ENCODE data around the gene SLC6A20. TPM values are rescaled to one million over a fixed set of nuclear protein-coding genes. Genes with fewer than 3 reads are reported as not detected.
"Not testable (repeated sequence)": the region's sequence is repeated elsewhere in the genome, so short reads cannot be mapped to it uniquely, and the experiment has no call there.

Gene SLC6A20
- total RNA-seq, 1 donor from 2014 or later, result not detected

DNA sequence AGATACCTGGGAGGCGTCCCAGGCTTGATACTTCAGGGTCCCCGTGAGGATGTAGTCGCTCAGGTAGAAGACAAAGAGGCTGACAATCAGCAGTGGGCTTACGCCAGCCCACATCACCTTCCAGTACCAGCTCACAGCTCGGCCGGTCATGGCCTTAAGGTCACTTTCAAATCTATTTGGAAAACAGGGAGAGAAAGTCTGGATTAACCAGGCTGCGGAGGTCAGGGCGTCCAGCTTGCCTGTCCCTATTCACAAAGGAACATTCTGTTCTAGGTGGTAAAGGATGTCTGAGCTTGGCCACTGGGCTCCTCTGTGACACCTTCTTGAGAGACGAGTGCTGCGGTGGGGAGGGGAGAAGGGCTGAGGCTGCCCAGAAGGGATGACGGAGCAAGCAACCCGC is 36.5 kb downstream of the SLC6A20 start:
- Histone ChIP-seq H3F3A (ENCODE audit: low read depth) (no peaks in the 10 kb centered on the region), H3K4me2 (no peak overlapping the region), H3K27ac (no peak overlapping the region), H4K20me1 (ENCODE audit: low read depth) (no peaks in the 10 kb centered on the region), H3K4me3 (no peak overlapping the region), H2AFZ (replicated peaks) (no peak overlapping the region), H3K9ac (no peak overlapping the region), H3K4me1 (peaks cover 4% of the 10 kb centered on the region), H3K79me2 (ENCODE audit: low read depth) (no peaks in the 10 kb centered on the region), H3K27me3 (no peaks in the 10 kb centered on the region), H3K36me3 (no peaks in the 10 kb centered on the region), H3K9me3 (ENCODE audit: low read depth) (no peaks in the 10 kb centered on the region)
- no peak overlapping the region for H3K27ac Mint-ChIP-seq
- no peaks in the 10 kb centered on the region for H3K36me3 Mint-ChIP-seq
- H3K9me3 Mint-ChIP-seq, result no peaks in the 10 kb centered on the region
- no peak overlapping the region for H3K4me3 Mint-ChIP-seq
- H3K4me1 Mint-ChIP-seq, result peaks cover 4% of the 10 kb centered on the region
- H3K27me3 Mint-ChIP-seq (ENCODE audit: insufficient read depth, low read depth), result peaks cover 7% of the 10 kb centered on the region
- no peak for TF ChIP-seq EZH2phosphoT487 (IDR thresholded peaks at IDR 0.05)
- TF ChIP-seq, protein P1, sequence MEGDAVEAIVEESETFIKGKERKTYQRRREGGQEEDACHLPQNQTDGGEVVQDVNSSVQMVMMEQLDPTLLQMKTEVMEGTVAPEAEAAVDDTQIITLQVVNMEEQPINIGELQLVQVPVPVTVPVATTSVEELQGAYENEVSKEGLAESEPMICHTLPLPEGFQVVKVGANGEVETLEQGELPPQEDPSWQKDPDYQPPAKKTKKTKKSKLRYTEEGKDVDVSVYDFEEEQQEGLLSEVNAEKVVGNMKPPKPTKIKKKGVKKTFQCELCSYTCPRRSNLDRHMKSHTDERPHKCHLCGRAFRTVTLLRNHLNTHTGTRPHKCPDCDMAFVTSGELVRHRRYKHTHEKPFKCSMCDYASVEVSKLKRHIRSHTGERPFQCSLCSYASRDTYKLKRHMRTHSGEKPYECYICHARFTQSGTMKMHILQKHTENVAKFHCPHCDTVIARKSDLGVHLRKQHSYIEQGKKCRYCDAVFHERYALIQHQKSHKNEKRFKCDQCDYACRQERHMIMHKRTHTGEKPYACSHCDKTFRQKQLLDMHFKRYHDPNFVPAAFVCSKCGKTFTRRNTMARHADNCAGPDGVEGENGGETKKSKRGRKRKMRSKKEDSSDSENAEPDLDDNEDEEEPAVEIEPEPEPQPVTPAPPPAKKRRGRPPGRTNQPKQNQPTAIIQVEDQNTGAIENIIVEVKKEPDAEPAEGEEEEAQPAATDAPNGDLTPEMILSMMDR (IDR thresholded peaks at IDR 0.05), result no peak
- no peak for TF ChIP-seq EZH2 (IDR thresholded peaks at IDR 0.05)
- DNase-seq (ENCODE audit: low spot score), result no peak

GRCh38 chr3:45758871-45759270 is 37.5 kb downstream of the SLC6A20 start:
- TF ChIP-seq, protein P1 (IDR thresholded peaks at IDR 0.05), result no peak
- TF ChIP-seq EZH2 (IDR thresholded peaks at IDR 0.05) (no peak), EZH2phosphoT487 (IDR thresholded peaks at IDR 0.05) (no peak)
- H3K36me3 Mint-ChIP-seq, result no peaks in the 10 kb centered on the region
- H3K9me3 Mint-ChIP-seq, result no peaks in the 10 kb centered on the region
- Histone ChIP-seq H3F3A (ENCODE audit: low read depth) (no peaks in the 10 kb centered on the region), H3K79me2 (ENCODE audit: low read depth) (no peaks in the 10 kb centered on the region), H3K4me2 (no peak overlapping the region), H3K4me1 (peaks cover 4% of the 10 kb centered on the region), H3K27ac (no peak overlapping the region), H4K20me1 (ENCODE audit: low read depth) (no peaks in the 10 kb centered on the region), H3K4me3 (no peak overlapping the region), H2AFZ (replicated peaks) (no peak overlapping the region), H3K9ac (no peak overlapping the region), H3K27me3 (no peaks in the 10 kb centered on the region), H3K9me3 (ENCODE audit: low read depth) (no peaks in the 10 kb centered on the region), H3K36me3 (no peaks in the 10 kb centered on the region)
- no peak overlapping the region for H3K4me3 Mint-ChIP-seq
- H3K27me3 Mint-ChIP-seq (ENCODE audit: insufficient read depth, low read depth), result peaks cover 7% of the 10 kb centered on the region
- DNase-seq (ENCODE audit: low spot score), result no peak
- no peak overlapping the region for H3K27ac Mint-ChIP-seq
- peaks cover 4% of the 10 kb centered on the region for H3K4me1 Mint-ChIP-seq

GRCh38 chr3:45757141-45757540 is 39.2 kb downstream of the SLC6A20 start:
- H3K36me3 Mint-ChIP-seq; H3K9ac ChIP-seq; H2AFZ ChIP-seq (replicated peaks); H3K4me2 ChIP-seq; H3K4me1 ChIP-seq; DNase-seq (ENCODE audit: low spot score); H3K9me3 ChIP-seq (ENCODE audit: low read depth); H3K27ac Mint-ChIP-seq; H3K4me3 Mint-ChIP-seq; H3K4me3 ChIP-seq; H3K27ac ChIP-seq; H4K20me1 ChIP-seq (ENCODE audit: low read depth); H3K79me2 ChIP-seq (ENCODE audit: low read depth); H3K4me1 Mint-ChIP-seq; H3K27me3 ChIP-seq; H3F3A ChIP-seq (ENCODE audit: low read depth); H3K36me3 ChIP-seq; H3K27me3 Mint-ChIP-seq (ENCODE audit: insufficient read depth, low read depth); H3K9me3 Mint-ChIP-seq: not testable (repeated sequence)

DNA sequence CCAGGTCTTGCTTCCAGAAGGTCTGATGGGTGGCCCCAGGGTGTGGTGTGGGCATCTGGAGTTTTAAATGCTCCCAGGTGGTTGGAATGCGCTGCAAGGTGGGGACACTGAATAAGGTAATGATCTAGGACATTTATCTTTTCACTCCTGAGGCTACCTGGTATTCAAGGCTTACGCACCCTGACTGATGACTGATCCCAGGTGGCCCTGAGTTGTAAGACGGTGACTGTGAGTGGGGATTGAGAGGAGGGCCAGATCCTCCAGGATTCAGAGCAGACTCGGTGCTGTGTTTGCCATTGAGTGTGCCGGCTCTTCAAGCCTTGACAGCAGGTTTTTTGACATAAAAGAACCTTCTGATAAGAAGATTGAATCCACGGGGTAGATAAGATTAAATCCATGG is 40.3 kb downstream of the SLC6A20 start:
- no peaks in the 10 kb centered on the region for H4K20me1 ChIP-seq (ENCODE audit: low read depth)
- Mint-ChIP-seq H3K27me3 (ENCODE audit: insufficient read depth, low read depth) (peaks cover 3% of the 10 kb centered on the region), H3K4me3 (no peak overlapping the region), H3K27ac (no peak overlapping the region), H3K9me3 (no peaks in the 10 kb centered on the region), H3K36me3 (no peaks in the 10 kb centered on the region), H3K4me1 (no peaks in the 10 kb centered on the region)
- no peak overlapping the region for H3K27ac ChIP-seq
- no peak for DNase-seq (ENCODE audit: low spot score)
- H3K27me3 ChIP-seq, result no peaks in the 10 kb centered on the region
- peaks cover 4% of the 10 kb centered on the region for H3K4me1 ChIP-seq
- H3K9me3 ChIP-seq (ENCODE audit: low read depth), result no peaks in the 10 kb centered on the region
- no peak overlapping the region for H3K9ac ChIP-seq
- no peaks in the 10 kb centered on the region for H3K36me3 ChIP-seq
- H3K4me2 ChIP-seq, result no peak overlapping the region
- H3F3A ChIP-seq (ENCODE audit: low read depth), result no peaks in the 10 kb centered on the region
- TF ChIP-seq EZH2 (IDR thresholded peaks at IDR 0.05), result no peak
- TF ChIP-seq EZH2phosphoT487 (IDR thresholded peaks at IDR 0.05), result no peak
- TF ChIP-seq, protein P1 (IDR thresholded peaks at IDR 0.05), result no peak
- no peak overlapping the region for H3K4me3 ChIP-seq
- no peaks in the 10 kb centered on the region for H3K79me2 ChIP-seq (ENCODE audit: low read depth)
- no peak overlapping the region for H2AFZ ChIP-seq (replicated peaks)

Data from neural progenitor cell (in vitro differentiated cells).